ENCODE measurements around the gene DNAJC1.

DNAJC1 gene

GRCh38 chr10:21712975-21713374 is 290.6 kb downstream of the DNAJC1 start:
- Histone ChIP-seq H3K4me1 (ENCODE audit: control insufficient read depth, insufficient read depth, low read length) (no peaks in the 10 kb centered on the region), H3K27ac (ENCODE audit: low read depth, low read length) (no peak overlapping the region), H3K27me3 (ENCODE audit: control insufficient read depth, insufficient read depth, low read length) (no peaks in the 10 kb centered on the region), H3K36me3 (ENCODE audit: control insufficient read depth, insufficient read depth, low read length) (peaks cover 31% of the 10 kb centered on the region), H3K9me3 (ENCODE audit: control insufficient read depth, insufficient read depth, low read length) (no peaks in the 10 kb centered on the region), H3K4me3 (ENCODE audit: low read depth, low read length) (no peak overlapping the region), H3K9ac (ENCODE audit: low read depth, low read length) (no peak overlapping the region)

GRCh38 chr10:21707498-21707897 is 296.0 kb downstream of the DNAJC1 start:
- Histone ChIP-seq H3K27ac (ENCODE audit: low read depth, low read length) (no peak overlapping the region), H3K9me3 (ENCODE audit: control insufficient read depth, insufficient read depth, low read length) (no peaks in the 10 kb centered on the region), H3K9ac (ENCODE audit: low read depth, low read length) (no peak overlapping the region), H3K27me3 (ENCODE audit: control insufficient read depth, insufficient read depth, low read length) (no peaks in the 10 kb centered on the region), H3K36me3 (ENCODE audit: control insufficient read depth, insufficient read depth, low read length) (peaks cover 5% of the 10 kb centered on the region; the same call in 1 of the 2 replicates), H3K4me3 (ENCODE audit: low read depth, low read length) (no peak overlapping the region), H3K4me1 (ENCODE audit: control insufficient read depth, insufficient read depth, low read length) (no peaks in the 10 kb centered on the region)

All from HUES48 (cell line).